SU-DHL-6 (cell line): ENCODE data around the gene CELF6.

Source experiments
- H2AFZ ChIP-seq: fragments of 200-600 bp; sonication (generic); 2 replicates; pipeline ENCODE4 v1.6.1; 2014; ENCODE audit warnings: low read depth, mild to moderate bottlenecking, moderate library complexity, mixed read lengths, antibody characterized with exemption, low read length; ENCODE audit not compliant: severe bottlenecking
- H3F3A ChIP-seq: fragments of 200-600 bp; shearing (Covaris generic); 2 replicates; pipeline ENCODE4 v1.6.0; 2016; ENCODE audit warnings: antibody characterized with exemption, mild to moderate bottlenecking; ENCODE audit not compliant: insufficient read depth
- H3K27ac ChIP-seq: fragments of 200-600 bp; sonication (generic); 2 replicates; pipeline ENCODE4 v1.5.1; 2016; ENCODE audit warnings: low read depth, mild to moderate bottlenecking, low read length, moderate library complexity, mixed read lengths
- H3K27me3 ChIP-seq: fragments of 200-600 bp; sonication (generic), shearing (Covaris generic); 2 replicates; pipeline ENCODE4 v1.6.0; 2014; ENCODE audit warnings: mild to moderate bottlenecking, low read length
- H3K36me3 ChIP-seq: fragments of 200-600 bp; sonication (generic); 2 replicates; pipeline ENCODE4 v1.6.1; 2014; ENCODE audit warnings: mild to moderate bottlenecking, low read length, mixed read lengths
- H3K4me2 ChIP-seq: fragments of 300-600, 200-600 bp; shearing (Covaris generic), sonication (generic); 2 replicates; pipeline ENCODE4 v1.6.0; 2014; ENCODE audit warnings: low read length, low read depth, mild to moderate bottlenecking; ENCODE audit not compliant: poor library complexity, severe bottlenecking
- H3K4me3 ChIP-seq: fragments of 200-600 bp; sonication (generic); 2 replicates; pipeline ENCODE4 v1.5.1; 2014; ENCODE audit warnings: antibody characterized with exemption, low read length, mild to moderate bottlenecking, mixed read lengths; ENCODE audit not compliant: insufficient read depth, poor library complexity, severe bottlenecking
- H3K79me2 ChIP-seq: fragments of 200-600 bp; sonication (generic); 2 replicates; pipeline ENCODE4 v1.6.1; 2014; ENCODE audit warnings: mild to moderate bottlenecking, low read length, moderate library complexity; ENCODE audit not compliant: insufficient read depth
- H3K9ac ChIP-seq: fragments of 200-600 bp; sonication (generic); 2 replicates; pipeline ENCODE4 v1.7.0; 2014; ENCODE audit warnings: mild to moderate bottlenecking, low read length
- H3K9me2 ChIP-seq: fragments of 200-600 bp; sonication (generic); replicated peaks from 2 replicates; pipeline ENCODE4 v1.6.1; 2014; ENCODE audit warnings: low read length; ENCODE audit not compliant: insufficient read depth
- H3K9me3 ChIP-seq: fragments of 200-600 bp; sonication (generic); 2 replicates; pipeline ENCODE4 v1.6.1; 2014; ENCODE audit warnings: low read length, mixed read lengths; ENCODE audit not compliant: insufficient read depth
- H4K20me1 ChIP-seq: fragments of 200-600 bp; sonication (generic); 2 replicates; pipeline ENCODE4 v1.6.1; 2014; ENCODE audit warnings: low read depth, mild to moderate bottlenecking, antibody characterized with exemption, low read length, moderate library complexity, mixed read lengths
- EZH2phosphoT487 ChIP-seq: fragments of 200-600 bp; sonication (generic), shearing (Covaris generic); conservative IDR thresholded peaks from 2 replicates; pipeline ENCODE4 v1.6.1; 2018; ENCODE audit warnings: mild to moderate bottlenecking, antibody characterized with exemption, low read length, moderate library complexity, mixed read lengths
- TF ChIP-seq, protein P1 (sequence below): fragments of 200-600 bp; sonication (generic); IDR thresholded peaks from one replicate; pipeline ENCODE4 v1.5.1; 2017; ENCODE audit warnings: antibody characterized with exemption, mild to moderate bottlenecking, low read length, moderate library complexity; ENCODE audit not compliant: insufficient read depth, poor library complexity, severe bottlenecking

CELF6 gene

GRCh38 chr15:72365844-72366243 lies 45.9 kb upstream of the CELF6 start:
- H3K27me3 ChIP-seq, result no peaks in the 10 kb centered on the region
- no peak overlapping the region for H3K4me3 ChIP-seq
- no peaks in the 10 kb centered on the region for H3K9me3 ChIP-seq
- TF ChIP-seq, protein P1, sequence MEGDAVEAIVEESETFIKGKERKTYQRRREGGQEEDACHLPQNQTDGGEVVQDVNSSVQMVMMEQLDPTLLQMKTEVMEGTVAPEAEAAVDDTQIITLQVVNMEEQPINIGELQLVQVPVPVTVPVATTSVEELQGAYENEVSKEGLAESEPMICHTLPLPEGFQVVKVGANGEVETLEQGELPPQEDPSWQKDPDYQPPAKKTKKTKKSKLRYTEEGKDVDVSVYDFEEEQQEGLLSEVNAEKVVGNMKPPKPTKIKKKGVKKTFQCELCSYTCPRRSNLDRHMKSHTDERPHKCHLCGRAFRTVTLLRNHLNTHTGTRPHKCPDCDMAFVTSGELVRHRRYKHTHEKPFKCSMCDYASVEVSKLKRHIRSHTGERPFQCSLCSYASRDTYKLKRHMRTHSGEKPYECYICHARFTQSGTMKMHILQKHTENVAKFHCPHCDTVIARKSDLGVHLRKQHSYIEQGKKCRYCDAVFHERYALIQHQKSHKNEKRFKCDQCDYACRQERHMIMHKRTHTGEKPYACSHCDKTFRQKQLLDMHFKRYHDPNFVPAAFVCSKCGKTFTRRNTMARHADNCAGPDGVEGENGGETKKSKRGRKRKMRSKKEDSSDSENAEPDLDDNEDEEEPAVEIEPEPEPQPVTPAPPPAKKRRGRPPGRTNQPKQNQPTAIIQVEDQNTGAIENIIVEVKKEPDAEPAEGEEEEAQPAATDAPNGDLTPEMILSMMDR, result no peak
- no peak for TF ChIP-seq EZH2phosphoT487
- H2AFZ ChIP-seq, result no peak overlapping the region
- H3K36me3 ChIP-seq, result no peaks in the 10 kb centered on the region
- H4K20me1 ChIP-seq, result no peaks in the 10 kb centered on the region
- peaks cover 38% of the 10 kb centered on the region for H3K79me2 ChIP-seq
- H3F3A ChIP-seq, result no peaks in the 10 kb centered on the region
- no peak overlapping the region for H3K4me2 ChIP-seq
- no peak overlapping the region for H3K9ac ChIP-seq
- H3K9me2 ChIP-seq, result no peaks in the 10 kb centered on the region
- no peak overlapping the region for H3K27ac ChIP-seq

DNA sequence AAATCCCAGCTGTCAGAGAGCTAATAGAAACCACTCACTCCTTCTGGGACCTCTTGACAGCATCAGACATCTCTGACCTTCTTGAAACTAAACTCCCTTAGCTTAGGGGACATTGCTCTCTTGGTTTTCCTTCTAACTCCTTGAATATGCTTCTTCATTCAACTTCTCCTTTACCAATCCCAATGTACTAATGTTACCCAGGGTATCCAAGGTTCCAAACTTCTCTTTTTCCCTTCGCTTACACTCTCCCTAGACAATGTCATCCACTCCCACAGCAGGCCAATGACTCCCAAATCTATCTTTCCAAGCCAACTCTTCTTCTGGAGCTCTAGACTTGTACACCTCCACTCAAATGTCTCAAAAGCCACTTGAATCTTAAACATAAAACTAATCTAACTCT lies 41.2 kb upstream of the CELF6 start:
- no peak overlapping the region for H2AFZ ChIP-seq
- H3K9me3 ChIP-seq, result no peaks in the 10 kb centered on the region
- H3K9ac ChIP-seq, result no peak overlapping the region
- no peaks in the 10 kb centered on the region for H3F3A ChIP-seq
- peaks cover 9% of the 10 kb centered on the region; the same call in 1 of the 2 replicates for H3K79me2 ChIP-seq
- H3K36me3 ChIP-seq, result no peaks in the 10 kb centered on the region
- no peaks in the 10 kb centered on the region for H3K9me2 ChIP-seq
- no peaks in the 10 kb centered on the region for H4K20me1 ChIP-seq
- no peaks in the 10 kb centered on the region for H3K27me3 ChIP-seq
- H3K4me2 ChIP-seq, result no peak overlapping the region
- H3K4me3 ChIP-seq, result no peak overlapping the region
- TF ChIP-seq, protein P1, result no peak
- TF ChIP-seq EZH2phosphoT487, result no peak
- no peak overlapping the region for H3K27ac ChIP-seq

DNA sequence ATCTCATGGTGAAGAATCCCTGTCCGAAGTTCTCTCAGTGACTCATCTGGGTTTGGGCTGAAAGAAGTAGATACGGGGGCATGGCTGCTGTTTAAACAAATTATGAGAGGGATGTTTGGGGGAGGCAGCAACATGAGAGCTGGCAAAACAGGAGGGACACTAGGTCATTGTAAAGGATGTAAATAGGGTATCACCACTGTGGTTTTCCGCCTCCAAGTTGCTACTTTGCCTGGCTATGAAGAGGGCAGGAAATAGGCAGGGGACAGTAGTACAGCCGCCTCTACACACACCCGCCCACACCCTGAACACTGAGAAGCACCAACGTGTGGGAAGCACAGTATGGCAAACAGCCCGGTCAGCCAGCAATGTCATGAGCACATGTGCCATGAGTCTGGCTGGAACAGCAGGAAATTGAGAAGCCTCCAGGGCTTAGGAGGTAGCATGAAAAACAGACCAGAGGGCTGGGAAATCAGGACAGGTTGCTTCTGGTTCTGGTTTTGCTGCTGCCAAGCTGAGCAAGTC lies 38.8 kb upstream of the CELF6 start:
- Histone ChIP-seq H3F3A (no peaks in the 10 kb centered on the region), H4K20me1 (no peaks in the 10 kb centered on the region)

More for the DNA sequence above, 38.8 kb upstream of the CELF6 start:
- Histone ChIP-seq H3K27me3 (no peaks in the 10 kb centered on the region), H3K79me2 (peaks cover 9% of the 10 kb centered on the region; the same call in 1 of the 2 replicates), H3K27ac (no peak overlapping the region), H3K9ac (no peak overlapping the region), H3K9me3 (no peaks in the 10 kb centered on the region), H3K36me3 (no peaks in the 10 kb centered on the region), H3K9me2 (no peaks in the 10 kb centered on the region), H3K4me3 (no peak overlapping the region), H3K4me2 (no peak overlapping the region), H2AFZ (no peak overlapping the region)
- TF ChIP-seq, protein P1, result no peak
- no peak for TF ChIP-seq EZH2phosphoT487
